Left lung (tissue), 10 donors: ENCODE results near the gene NCCRP1. TPM values are rescaled to one million over a fixed set of nuclear protein-coding genes. Genes with fewer than 3 reads are reported as not detected.

Experiments used
- ATAC-seq: fragments of 200-7000 bp; cut with Tn5 transposase; one replicate; pipeline ENCODE4 v1.9.1; 2020; ENCODE audit warnings: moderate library complexity
- DNase-seq, 4 donors: peaks; one replicate each; pipeline ENCODE4 v3.0.0-alpha.2; 2013 to 2020
- H3K27ac ChIP-seq, 2 donors: fragments of 200-600 bp; sonication (generic) in 1 of 2; one replicate each; pipeline versions ENCODE4 v1.5.0 to v1.8.0; 2020 to 2021
- H3K27me3 ChIP-seq, 2 donors: fragments of 200-600 bp; sonication (generic) in 1 of 2; one replicate each; pipeline versions ENCODE4 v1.5.0 to v1.8.0; 2020 to 2021
- H3K36me3 ChIP-seq, 2 donors: fragments of 200-600 bp; sonication (generic) in 1 of 2; one replicate each; pipeline versions ENCODE4 v1.5.0 to v1.8.0; 2020 to 2021
- H3K4me1 ChIP-seq, 2 donors: fragments of 200-600 bp; one replicate each; pipeline ENCODE4 v1.8.0; 2021
- H3K4me3 ChIP-seq, 2 donors: fragments of 200-600 bp; sonication (generic) in 1 of 2; one replicate each; pipeline versions ENCODE4 v1.5.0 to v1.8.0; 2020 to 2021; ENCODE audit warnings: mild to moderate bottlenecking in 1 of 2
- H3K9me3 ChIP-seq, 2 donors: fragments of 200-600 bp; sonication (generic) in 1 of 2; one replicate each; pipeline versions ENCODE4 v1.5.0 to v1.8.0; 2020 to 2021
- intact Hi-C, 2 donors: fragments of 100-400 bp; cut with DNase I; formaldehyde crosslinking; loops; one replicate each; pipeline versions ENCODE4 v1.11.2 to v1.14.2; 2022
- polyA plus RNA-seq, 6 donors: library from polyadenylated mRNA; unstranded; fragments of 120-200 nt; gene quantifications; one replicate each; pipeline ENCODE4 v1.2.1, GENCODE V29; 2013; ENCODE audit not compliant: insufficient read length in 6 of 6
- total RNA-seq, 2 donors: library from RNA; stranded (reverse); fragmentation: NEBNext Ultra II Directional; extraction: Animal tissue kit (Norgen Biotek cat#: 25700); gene quantifications; one replicate each; pipeline ENCODE4 v1.2.1, GENCODE V29; 2021
- TF ChIP-seq, protein P1 (sequence below), 2 donors: fragments of 200-600 bp; sonication (generic) in 1 of 2; IDR thresholded peaks; one replicate each; pipeline versions ENCODE4 v1.5.0 to v1.8.0; 2021; ENCODE audit warnings: antibody characterized with exemption in 2 of 2
- donor health status: DM: no; HTN: yes; CAD: no.
- donor health status: DM: no; HTN: no; CAD: no.

Gene NCCRP1
- total and polyA plus RNA-seq, 8 donors, result 0.17 to 0.30 (median 0.22) TPM; not detected in 2

GRCh38 chr19:39175564-39175963 lies 21.2 kb upstream of the NCCRP1 start:
- Histone ChIP-seq H3K4me1 (no peaks in the 10 kb centered on the region), H3K27ac (no peak overlapping the region), H3K27me3 (no peaks in the 10 kb centered on the region), H3K4me3 (no peak overlapping the region), H3K9me3 (no peaks in the 10 kb centered on the region), H3K36me3 (peaks cover 0 to 97% of the 10 kb centered on the region in 2 donors)
- ATAC-seq, result no peak
- peak in 1 of 4 donors; percentile 67 for DNase-seq
- intact Hi-C loops, result no loop called here
- TF ChIP-seq, protein P1, sequence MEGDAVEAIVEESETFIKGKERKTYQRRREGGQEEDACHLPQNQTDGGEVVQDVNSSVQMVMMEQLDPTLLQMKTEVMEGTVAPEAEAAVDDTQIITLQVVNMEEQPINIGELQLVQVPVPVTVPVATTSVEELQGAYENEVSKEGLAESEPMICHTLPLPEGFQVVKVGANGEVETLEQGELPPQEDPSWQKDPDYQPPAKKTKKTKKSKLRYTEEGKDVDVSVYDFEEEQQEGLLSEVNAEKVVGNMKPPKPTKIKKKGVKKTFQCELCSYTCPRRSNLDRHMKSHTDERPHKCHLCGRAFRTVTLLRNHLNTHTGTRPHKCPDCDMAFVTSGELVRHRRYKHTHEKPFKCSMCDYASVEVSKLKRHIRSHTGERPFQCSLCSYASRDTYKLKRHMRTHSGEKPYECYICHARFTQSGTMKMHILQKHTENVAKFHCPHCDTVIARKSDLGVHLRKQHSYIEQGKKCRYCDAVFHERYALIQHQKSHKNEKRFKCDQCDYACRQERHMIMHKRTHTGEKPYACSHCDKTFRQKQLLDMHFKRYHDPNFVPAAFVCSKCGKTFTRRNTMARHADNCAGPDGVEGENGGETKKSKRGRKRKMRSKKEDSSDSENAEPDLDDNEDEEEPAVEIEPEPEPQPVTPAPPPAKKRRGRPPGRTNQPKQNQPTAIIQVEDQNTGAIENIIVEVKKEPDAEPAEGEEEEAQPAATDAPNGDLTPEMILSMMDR (IDR thresholded peaks at IDR 0.05), result no peak

GRCh38 chr19:39177110-39177699 lies 19.6 kb upstream of the NCCRP1 start:
- Histone ChIP-seq H3K27me3 (no peaks in the 10 kb centered on the region), H3K4me3 (no peak overlapping the region), H3K9me3 (no peaks in the 10 kb centered on the region), H3K4me1 (no peaks in the 10 kb centered on the region), H3K36me3 (peaks cover 0 to 92% of the 10 kb centered on the region in 2 donors), H3K27ac (no peak overlapping the region)
- intact Hi-C loops, result no loop called here
- DNase-seq (peak in 1 of 4 donors; percentile 41), ATAC-seq (no peak)
- TF ChIP-seq, protein P1 (IDR thresholded peaks at IDR 0.05), result no peak

- no peak overlapping the region for H3K4me3 ChIP-seq
- no peak overlapping the region for H3K27ac ChIP-seq
- DNase-seq (no peak), ATAC-seq (no peak)
- intact Hi-C loops, result no loop called here
- TF ChIP-seq, protein P1 (IDR thresholded peaks at IDR 0.05), result no peak
- H3K9me3 ChIP-seq, result no peaks in the 10 kb centered on the region
- no peaks in the 10 kb centered on the region for H3K27me3 ChIP-seq
- no peaks in the 10 kb centered on the region for H3K4me1 ChIP-seq
- peaks cover 0 to 87% of the 10 kb centered on the region in 2 donors for H3K36me3 ChIP-seq
Observed at GRCh38 chr19:39177736-39178135, 19.0 kb upstream of the NCCRP1 start.

DNA sequence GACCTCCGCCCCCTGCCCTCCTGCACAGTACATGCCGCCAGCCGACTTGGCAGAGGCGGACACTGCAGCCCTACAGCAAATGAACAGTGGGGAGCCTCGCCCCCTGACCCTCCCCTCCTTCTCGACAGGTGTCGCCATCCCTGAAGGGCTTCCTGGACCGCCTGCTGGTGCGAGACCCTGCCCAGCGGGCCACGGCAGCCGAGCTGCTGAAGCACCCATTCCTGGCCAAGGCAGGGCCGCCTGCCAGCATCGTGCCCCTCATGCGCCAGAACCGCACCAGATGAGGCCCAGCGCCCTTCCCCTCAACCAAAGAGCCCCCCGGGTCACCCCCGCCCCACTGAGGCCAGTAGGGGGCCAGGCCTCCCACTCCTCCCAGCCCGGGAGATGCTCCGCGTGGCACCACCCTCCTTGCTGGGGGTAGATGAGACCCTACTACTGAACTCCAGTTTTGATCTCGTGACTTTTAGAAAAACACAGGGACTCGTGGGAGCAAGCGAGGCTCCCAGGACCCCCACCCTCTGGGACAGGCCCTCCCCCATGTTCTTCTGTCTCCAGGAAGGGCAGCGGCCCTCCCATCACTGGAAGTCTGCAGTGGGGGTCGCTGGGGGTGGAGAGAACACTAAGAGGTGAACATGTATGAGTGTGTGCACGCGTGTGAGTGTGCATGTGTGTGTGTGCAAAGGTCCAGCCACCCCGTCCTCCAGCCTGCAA lies 18.3 kb upstream of the NCCRP1 start:
- H3K36me3 ChIP-seq, result peaks cover 0 to 80% of the 10 kb centered on the region in 2 donors
- H3K4me3 ChIP-seq, result no peak overlapping the region
- intact Hi-C loops, result no loop called here
- H3K27ac ChIP-seq, result no peak overlapping the region
- no peaks in the 10 kb centered on the region for H3K9me3 ChIP-seq
- ATAC-seq (no peak), DNase-seq (no peak)
- TF ChIP-seq, protein P1 (IDR thresholded peaks at IDR 0.05), result no peak
- H3K27me3 ChIP-seq, result no peaks in the 10 kb centered on the region
- no peaks in the 10 kb centered on the region for H3K4me1 ChIP-seq

GRCh38 chr19:39179754-39180153 lies 17.0 kb upstream of the NCCRP1 start:
- H3K9me3 ChIP-seq, result no peaks in the 10 kb centered on the region
- H3K4me3 ChIP-seq, result no peak overlapping the region
- H3K4me1 ChIP-seq, result no peaks in the 10 kb centered on the region
- intact Hi-C loops, result no loop called here
- TF ChIP-seq, protein P1 (IDR thresholded peaks at IDR 0.05), result no peak
- H3K27me3 ChIP-seq, result no peaks in the 10 kb centered on the region
- peaks cover 0 to 67% of the 10 kb centered on the region in 2 donors for H3K36me3 ChIP-seq
- no peak for DNase-seq
- no peak for ATAC-seq
- H3K27ac ChIP-seq, result no peak overlapping the region
